ENCODE results near the gene CRMP1.
"Not testable (repeated sequence)": the region's sequence is repeated elsewhere in the genome, so short reads cannot be mapped to it uniquely, and the experiment has no call there.

The CRMP1 gene

DNA sequence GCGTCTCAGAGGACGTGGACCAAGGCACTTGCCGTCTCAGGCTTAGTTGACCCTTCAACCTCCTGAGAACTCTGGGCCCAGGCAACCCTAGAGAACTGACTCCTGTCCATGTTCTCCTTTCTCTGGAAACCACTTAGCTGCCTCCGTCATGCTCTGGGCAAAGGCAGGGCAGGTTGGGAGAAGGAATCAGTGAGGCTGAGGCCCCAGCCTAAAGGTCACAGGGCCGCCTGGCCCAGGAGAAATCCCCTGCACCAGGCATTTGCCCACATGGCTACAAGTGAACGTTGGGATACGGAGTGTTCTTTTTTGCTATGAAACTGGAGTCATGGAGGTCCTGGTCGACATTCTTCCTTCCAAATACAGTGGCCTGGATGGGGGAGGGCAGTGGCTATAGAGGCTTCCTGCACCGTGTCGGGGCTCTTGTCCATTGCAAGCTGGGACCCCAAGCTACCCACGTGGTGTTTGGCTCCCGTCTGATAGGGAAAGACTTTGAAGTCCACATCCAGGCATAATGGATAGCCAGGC is 76.0 kb downstream of the CRMP1 start:
- DNase-seq: no peak

- DNase-seq: no peak
Measured at GRCh38 chr4:5816101-5816500, 76.8 kb downstream of the CRMP1 start.

GRCh38 chr4:5815641-5816040 is 77.2 kb downstream of the CRMP1 start:
- DNase-seq: no peak

- DNase-seq: no peak
Measured at GRCh38 chr4:5814421-5814820, 78.5 kb downstream of the CRMP1 start.

- no peak for DNase-seq
Measured at GRCh38 chr4:5813882-5814255, 79.0 kb downstream of the CRMP1 start.

- no peak for DNase-seq
Measured at GRCh38 chr4:5812506-5813229, 80.2 kb downstream of the CRMP1 start.

DNA sequence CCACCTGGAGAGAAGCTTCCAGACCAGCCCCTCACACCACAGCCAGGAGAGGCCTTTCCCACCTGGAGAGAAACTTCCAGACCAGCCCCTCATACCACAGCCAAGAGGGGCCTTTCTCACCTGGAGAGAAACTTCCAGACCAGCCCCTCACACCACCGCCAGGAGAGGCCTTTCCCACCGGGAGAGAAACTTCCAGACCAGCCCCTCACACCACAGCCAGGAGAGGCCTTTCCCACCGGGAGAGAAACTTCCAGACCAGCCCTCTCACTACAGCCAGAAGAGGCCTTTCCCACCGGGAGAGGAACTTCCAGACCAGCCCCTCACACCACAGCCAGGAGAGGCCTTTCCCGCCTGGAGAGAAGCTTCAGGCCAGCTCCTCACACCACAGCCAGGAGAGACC is 80.8 kb downstream of the CRMP1 start:
- not testable (repeated sequence) for DNase-seq

- no peak for DNase-seq
Measured at GRCh38 chr4:5810770-5811430, 82.0 kb downstream of the CRMP1 start.

- no peak for DNase-seq
Measured at GRCh38 chr4:5810151-5810550, 82.7 kb downstream of the CRMP1 start.

GRCh38 chr4:5809216-5809776 is 83.6 kb downstream of the CRMP1 start:
- no peak for DNase-seq

DNA sequence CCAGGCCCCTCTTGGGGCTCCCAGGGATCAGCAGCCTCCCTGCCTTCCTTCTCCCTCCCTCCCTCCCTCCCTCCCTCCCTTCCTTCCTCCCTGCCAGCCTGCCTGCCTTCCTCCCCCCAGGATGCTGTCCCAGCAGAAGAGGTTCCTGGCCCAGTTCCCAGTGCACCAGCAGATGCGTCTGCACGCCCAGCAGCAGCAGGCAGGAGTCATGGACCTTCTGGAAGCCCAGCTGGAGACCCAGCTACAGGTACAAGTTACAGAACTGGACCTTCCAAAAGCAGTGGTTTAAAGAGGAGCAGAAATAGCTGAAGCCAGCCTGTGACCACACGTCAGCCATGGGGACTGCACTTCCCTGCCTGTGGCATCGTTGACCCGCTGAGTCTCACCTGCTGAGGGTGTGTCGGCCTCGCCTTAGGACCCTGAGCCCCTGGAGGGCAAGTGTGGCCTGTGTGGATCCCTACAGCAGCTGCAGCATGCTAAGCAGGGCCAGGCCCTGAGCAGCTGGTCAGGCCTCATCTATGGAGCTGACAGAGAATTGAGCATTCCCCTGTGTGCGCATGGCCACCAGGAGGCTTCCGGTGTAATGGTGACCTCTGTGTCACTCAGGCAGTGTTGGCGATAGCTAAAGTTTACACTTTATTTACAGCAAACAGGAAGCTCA is 84.7 kb downstream of the CRMP1 start:
- no peak for DNase-seq

- DNase-seq: no peak
Measured at GRCh38 chr4:5805270-5805669, 87.6 kb downstream of the CRMP1 start.

DNA sequence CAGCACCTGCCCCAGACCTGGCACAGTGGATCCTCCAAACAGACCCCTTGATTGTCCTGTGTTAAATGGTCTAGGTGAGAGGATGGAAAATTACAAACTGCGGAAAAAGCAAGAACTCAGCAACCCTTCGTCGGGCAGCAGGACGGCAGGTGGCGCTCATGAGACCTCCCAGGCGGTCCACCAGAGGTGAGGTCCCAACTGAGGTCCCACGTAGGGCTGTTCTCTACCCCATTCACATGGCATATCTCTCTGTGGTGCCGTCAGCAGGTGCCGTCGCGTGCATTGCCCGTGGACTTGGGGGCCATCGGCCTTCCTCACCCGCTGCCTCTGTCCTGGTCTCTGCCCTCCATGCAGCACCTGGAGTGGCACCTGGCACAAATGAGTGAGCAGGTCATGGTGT is 88.2 kb downstream of the CRMP1 start:
- no peak for DNase-seq

DNA sequence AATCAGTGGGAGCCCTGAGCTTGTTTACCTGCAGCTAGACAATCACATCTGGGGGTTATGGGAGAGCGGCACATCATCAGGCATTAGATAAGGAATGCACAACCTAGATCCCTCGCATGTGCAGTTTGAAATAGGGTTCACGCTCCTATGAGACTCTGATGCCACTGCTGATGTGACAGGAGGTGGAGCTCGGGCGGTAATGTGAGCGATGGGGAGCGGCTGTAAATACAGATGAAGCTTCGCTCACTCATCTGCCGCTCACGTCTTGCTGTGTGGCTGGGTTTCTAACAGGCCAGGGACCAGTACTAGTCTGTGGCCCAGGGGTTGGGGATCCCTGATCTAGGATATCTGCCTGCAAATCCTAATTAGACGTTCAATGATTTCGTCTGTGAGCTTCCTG is 90.3 kb downstream of the CRMP1 start:
- no peak for DNase-seq

GRCh38 chr4:5801696-5802095 is 91.2 kb downstream of the CRMP1 start:
- DNase-seq: no peak

DNA sequence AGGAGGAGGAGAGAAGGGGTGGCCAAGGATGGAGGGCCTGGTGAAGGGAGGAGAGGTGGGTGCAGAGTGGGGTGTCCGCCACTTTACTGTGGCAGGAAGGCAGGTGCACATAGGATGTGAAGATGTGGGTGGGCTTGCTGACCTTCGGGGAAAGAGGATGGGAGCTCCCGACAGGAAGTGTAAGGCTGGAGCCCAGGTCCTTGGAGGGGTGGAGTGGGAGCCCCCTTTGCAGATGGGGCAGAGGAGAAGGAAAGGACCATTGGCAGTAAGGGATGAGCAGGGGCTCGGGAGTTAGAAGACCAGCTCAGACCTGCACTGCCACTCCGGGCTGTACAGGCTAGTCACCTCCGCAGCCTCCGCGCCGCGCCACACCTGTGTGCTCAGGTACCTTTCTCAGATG is 92.4 kb downstream of the CRMP1 start:
- DNase-seq: no peak

- no peak for DNase-seq
Measured at GRCh38 chr4:5799406-5799805, 93.5 kb downstream of the CRMP1 start.

GRCh38 chr4:5798946-5799345 is 93.9 kb downstream of the CRMP1 start:
- DNase-seq: no peak

GRCh38 chr4:5798462-5798861 is 94.4 kb downstream of the CRMP1 start:
- no peak for DNase-seq

- DNase-seq: no peak
Measured at GRCh38 chr4:5797866-5798265, 95.0 kb downstream of the CRMP1 start.

DNA sequence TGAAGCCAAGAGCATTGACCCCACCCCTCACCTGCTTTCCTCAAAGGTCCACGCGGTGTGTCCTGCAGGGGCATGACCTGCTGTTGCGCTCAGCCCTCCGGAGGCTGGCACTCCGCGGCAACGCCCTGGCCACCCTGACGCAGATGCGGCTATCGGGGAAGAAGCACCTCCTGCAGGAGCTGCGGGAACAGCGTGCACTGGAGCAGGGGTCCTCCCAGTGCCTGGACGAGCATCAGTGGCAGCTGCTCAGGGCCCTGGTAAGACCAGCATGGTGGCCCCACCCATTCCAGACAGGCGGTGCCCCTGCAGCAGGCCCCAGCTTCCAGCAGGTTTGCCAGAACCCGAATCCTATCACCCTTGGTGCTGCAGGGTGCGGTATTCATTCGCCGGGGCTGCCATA is 95.9 kb downstream of the CRMP1 start:
- DNase-seq: no peak

DNA sequence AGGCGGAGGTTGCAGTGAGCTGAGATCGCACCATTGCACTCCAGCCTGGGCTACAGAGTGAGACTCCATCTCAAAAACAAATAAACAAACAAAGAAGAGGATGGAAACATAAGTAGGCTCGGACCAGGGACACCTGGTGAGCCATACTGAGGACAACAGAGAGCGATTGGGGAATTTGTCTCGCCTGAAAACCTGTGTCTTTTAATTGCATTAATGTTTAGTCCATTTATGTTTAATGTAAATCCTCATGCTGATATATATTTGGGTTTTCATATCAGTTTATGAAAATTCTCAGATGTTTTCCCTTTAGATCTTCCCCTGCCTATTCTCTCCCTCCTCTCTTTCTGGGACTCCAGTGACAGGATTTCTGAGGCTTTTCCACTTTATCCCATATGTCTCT is 97.3 kb downstream of the CRMP1 start:
- DNase-seq: no peak

- DNase-seq: no peak
Measured at GRCh38 chr4:5793514-5793913, 99.4 kb downstream of the CRMP1 start.

DNA sequence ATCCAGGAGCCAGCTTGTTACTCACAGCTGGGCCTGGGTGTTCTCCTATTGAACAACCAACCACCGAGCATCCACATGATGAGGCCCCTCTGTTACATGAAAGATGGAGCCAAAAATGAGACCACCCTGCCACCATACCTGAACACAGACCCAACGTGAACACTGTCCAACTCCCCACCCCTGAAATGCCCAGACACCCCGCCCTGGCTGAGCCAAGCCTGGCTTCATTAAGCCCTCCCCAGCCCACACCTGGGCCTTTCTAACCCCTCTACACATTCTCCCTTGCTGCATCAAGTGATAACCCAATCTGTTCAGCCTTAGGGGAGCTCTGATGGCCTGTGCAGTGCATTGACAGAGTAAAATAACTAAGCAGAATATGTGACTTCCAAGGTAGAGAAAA is 101.2 kb downstream of the CRMP1 start:
- no peak for DNase-seq

All from activated CD4-positive, alpha-beta T cell treated with anti-CD3 and anti-CD28 coated beads for 4 hours (primary cell).